ENCODE data around the gene SYTL3.
"Not testable (repeated sequence)": the region's sequence is repeated elsewhere in the genome, so short reads cannot be mapped to it uniquely, and the experiment has no call there.

The SYTL3 gene

DNA sequence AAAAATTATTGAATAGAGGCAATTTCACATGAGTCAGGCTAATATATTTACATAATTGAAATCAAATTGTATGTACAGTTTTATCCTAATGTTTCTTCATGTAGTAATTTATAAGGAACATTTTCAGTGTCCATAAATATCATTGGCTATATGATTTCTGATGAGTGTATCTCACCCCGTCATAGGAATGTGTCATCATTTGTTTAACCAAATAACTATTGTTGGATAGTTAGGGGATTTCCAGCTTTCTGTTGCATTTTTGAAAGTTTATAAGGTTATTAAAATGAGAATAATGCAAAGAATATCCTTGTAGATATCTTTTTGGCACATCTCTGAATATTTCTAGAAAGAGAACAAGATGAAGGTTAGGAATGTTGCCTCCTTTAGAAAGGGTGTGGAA is 39.0 kb downstream of the SYTL3 start:
- peak; percentile 68 for DNase-seq (ENCODE audit: low read depth)
- TF ChIP-seq, protein P1, sequence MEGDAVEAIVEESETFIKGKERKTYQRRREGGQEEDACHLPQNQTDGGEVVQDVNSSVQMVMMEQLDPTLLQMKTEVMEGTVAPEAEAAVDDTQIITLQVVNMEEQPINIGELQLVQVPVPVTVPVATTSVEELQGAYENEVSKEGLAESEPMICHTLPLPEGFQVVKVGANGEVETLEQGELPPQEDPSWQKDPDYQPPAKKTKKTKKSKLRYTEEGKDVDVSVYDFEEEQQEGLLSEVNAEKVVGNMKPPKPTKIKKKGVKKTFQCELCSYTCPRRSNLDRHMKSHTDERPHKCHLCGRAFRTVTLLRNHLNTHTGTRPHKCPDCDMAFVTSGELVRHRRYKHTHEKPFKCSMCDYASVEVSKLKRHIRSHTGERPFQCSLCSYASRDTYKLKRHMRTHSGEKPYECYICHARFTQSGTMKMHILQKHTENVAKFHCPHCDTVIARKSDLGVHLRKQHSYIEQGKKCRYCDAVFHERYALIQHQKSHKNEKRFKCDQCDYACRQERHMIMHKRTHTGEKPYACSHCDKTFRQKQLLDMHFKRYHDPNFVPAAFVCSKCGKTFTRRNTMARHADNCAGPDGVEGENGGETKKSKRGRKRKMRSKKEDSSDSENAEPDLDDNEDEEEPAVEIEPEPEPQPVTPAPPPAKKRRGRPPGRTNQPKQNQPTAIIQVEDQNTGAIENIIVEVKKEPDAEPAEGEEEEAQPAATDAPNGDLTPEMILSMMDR (IDR thresholded peaks at IDR 0.05; ENCODE audit: insufficient read depth, low read depth, low read length, missing control alignments): no peak
- no peak overlapping the region for H3K4me3 ChIP-seq (ENCODE audit: low read length)

DNA sequence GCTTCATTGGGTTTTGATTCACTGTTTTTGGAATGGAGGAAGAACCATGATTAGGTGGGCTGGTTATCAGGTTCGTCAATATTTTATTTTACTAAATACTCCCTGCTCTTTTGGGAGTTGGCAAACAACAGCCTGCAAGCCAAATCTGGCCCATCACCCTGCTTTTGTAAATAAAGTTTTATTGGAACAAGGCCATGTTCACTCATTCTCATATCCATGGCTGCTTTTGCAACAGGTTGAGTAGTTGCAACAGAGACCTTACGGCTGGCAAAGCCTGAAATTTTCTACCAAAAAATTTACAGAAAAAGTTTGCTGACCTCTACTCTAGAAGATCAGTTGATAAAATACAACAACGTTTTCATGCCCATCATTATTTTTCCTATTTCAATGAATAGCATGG is 45.1 kb downstream of the SYTL3 start:
- TF ChIP-seq, protein P1 (IDR thresholded peaks at IDR 0.05; ENCODE audit: insufficient read depth, low read depth, low read length, missing control alignments): no peak
- no peak for DNase-seq (ENCODE audit: low read depth)
- H3K4me3 ChIP-seq (ENCODE audit: low read length): no peak overlapping the region

DNA sequence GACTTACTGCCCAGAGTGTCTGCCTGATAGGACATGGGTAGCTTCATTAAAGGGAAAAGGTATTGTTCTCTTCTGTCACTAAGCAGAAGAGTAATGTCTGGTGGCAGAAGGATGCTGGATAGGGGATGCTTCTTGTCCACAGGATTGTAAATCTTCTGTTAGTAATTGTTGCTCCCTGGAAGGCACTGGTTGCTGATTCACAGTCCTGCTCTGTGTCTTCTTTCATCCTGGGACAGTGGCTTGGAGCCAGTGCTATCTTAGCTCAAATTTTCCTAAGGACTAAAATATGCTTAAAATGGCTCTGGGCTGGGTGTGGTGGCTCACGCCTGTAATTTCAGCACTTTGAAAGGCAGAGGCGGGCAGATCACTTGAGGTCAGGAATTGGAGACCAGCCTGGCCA is 48.0 kb downstream of the SYTL3 start:
- TF ChIP-seq, protein P1 (IDR thresholded peaks at IDR 0.05; ENCODE audit: insufficient read depth, low read depth, low read length, missing control alignments): no peak
- H3K4me3 ChIP-seq (ENCODE audit: low read length): no peak overlapping the region
- DNase-seq (ENCODE audit: low read depth): no peak

DNA sequence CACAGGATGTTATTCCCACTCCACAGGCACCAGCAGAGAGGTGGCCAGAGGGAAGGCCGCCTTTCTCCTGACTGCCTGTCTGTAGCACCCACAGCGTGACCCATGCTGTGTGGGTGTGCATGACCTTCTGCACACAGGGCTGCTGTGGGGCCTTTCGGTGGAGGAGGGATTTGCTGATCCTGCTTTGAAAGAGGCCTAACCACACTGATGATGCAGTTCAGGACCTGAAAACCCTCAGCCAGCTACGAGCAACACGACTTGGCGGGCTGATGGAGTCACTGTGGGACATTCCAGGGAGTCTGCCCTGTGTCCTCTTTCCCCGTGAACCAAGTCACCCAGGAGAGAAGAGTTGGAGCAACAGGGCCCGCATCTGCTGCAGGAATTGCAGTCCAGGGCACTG is 49.1 kb downstream of the SYTL3 start:
- TF ChIP-seq, protein P1 (IDR thresholded peaks at IDR 0.05; ENCODE audit: insufficient read depth, low read depth, low read length, missing control alignments): no peak
- no peak overlapping the region for H3K4me3 ChIP-seq (ENCODE audit: low read length)
- DNase-seq (ENCODE audit: low read depth): no peak

DNA sequence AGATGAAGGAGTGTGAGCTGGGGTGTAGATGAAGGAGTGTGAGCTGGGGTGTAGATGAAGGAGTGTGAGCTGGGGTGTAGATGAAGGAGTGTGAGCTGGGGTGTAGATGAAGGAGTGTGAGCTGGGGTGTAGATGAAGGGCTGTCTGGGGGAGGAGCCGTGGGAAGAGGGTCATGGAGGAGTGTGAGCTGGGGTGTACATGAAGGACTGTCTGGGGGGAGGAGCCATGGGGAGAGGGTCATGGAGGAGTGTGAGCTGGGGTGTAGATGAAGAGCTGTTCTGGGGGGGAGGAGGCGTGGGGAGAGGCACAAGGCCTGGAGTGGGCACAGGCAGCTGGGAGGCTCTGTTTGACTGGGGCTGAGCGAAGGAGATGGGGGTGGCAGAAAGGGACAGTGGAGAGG is 51.4 kb downstream of the SYTL3 start:
- DNase-seq (ENCODE audit: low read depth); H3K4me3 ChIP-seq (ENCODE audit: low read length): not testable (repeated sequence)

DNA sequence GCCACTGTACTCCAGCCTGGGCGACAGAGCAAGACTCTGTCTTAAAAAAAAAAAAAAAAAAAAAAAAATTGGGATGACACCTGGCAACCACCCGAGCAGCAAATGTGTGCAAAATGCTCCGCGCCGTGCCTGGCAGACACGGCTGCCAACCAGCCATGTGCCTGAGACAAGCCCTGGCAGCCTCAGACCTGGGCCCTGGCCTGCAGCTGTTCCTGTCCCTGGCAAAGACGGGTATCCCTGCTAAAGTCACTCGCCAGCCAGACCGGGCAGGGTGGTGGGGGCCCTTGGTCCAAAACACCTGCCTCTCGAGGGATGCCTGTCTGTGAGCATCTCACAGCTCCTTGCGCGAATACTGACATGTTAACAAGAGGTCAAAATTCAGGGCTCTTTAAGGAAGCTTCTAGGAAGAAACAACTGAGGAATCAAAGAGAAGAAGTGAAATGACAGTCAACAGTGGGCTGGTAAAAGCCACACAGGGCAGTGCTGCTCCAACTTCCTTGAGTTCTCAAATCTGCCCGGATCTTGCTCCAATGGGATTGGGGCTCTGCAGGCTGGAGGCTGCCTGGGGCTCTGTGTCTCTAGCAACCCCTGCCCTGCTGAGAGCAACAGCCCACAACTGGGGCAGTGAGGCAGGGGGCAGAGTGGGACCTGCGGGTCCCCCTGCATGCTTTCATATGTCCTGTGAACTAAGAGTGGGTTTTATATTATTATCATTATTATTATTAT is 53.4 kb downstream of the SYTL3 start:
- TF ChIP-seq, protein P1 (IDR thresholded peaks at IDR 0.05; ENCODE audit: insufficient read depth, low read depth, low read length, missing control alignments): no peak
- H3K4me3 ChIP-seq (ENCODE audit: low read length): no peak overlapping the region
- no peak for DNase-seq (ENCODE audit: low read depth)

DNA sequence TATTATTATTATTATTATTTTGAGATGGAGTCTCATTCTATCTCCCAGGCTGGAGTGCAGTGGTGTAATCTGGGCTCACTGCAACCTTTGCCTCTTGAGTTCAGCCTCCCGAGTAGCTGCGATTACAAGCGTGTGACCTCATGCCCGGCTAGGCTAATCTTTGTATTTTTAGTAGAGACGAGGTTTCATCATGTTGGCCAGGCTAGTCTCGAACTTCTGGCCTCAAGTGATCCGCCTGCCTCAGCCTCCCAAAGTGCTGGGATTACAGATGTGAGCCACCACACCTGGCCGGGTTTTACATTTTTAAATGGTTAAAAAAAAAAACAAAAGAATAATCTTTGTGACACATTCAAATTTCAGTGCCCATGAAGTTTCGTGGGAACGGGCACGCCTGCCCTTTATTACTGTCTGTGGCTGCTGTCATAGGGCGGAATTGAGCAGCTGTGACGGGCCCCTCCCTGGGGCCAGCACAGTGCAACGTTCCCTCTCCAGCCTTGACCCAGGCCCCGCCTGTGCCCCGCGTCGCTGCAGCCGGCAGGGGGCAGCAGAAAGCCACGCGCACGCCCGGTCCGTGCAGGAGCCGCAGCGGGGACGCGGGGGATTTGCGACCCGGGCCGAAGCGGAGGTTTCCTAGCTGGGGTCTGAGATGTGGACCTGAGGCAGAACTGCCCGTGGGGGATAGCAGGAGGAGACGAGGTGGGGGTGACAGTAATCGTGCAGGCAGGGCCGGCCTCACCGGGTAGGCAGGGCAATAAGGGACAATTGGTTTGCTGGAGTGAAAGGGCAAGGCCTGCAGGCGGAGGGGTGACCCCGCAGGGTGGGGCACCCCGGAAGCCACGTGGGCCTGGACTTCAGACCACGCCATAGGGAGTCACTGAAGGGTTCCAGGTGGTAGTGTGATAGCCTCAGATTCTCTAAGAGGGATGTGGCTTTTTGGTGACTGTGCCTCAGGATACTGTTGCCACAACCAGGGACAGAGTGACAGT is 54.3 kb downstream of the SYTL3 start:
- peak; percentile 77 for DNase-seq (ENCODE audit: low read depth)
- TF ChIP-seq, protein P1 (IDR thresholded peaks at IDR 0.05; ENCODE audit: insufficient read depth, low read depth, low read length, missing control alignments): peak; percentile 73
- peak overlapping the region; percentile 38 for H3K4me3 ChIP-seq (ENCODE audit: low read length)
